H9 (cell line): ENCODE data around the gene GNPTAB. TPM values are rescaled to one million over a fixed set of nuclear protein-coding genes. Genes with fewer than 3 reads are reported as not detected.
A peak's percentile ranks its signal among the peaks of the same experiment; 100 is the strongest.

ENCODE experiments used
- DNase-seq: peaks from one replicate; pipeline ENCODE4 v3.0.0-alpha.2; 2017
- H2AFZ ChIP-seq: one replicate; pipeline ENCODE4 v1.6.1; 2013; ENCODE audit warnings: mild to moderate bottlenecking, low read length, control low read depth, moderate library complexity
- H2AK5ac ChIP-seq: 2 replicates; pipeline ENCODE4 v1.6.1; 2013; ENCODE audit warnings: low read length, control low read depth, mixed read lengths; ENCODE audit not compliant: insufficient read length
- H2BK120ac ChIP-seq: one replicate; pipeline ENCODE4 v1.6.1; 2013; ENCODE audit warnings: low read depth, mild to moderate bottlenecking, low read length, control low read depth, inconsistent platforms; ENCODE audit not compliant: poor library complexity, severe bottlenecking
- H2BK12ac ChIP-seq: 2 replicates; pipeline ENCODE4 v1.6.1; 2013; ENCODE audit warnings: low read length, control low read depth, mixed read lengths, low read depth; ENCODE audit not compliant: insufficient read length
- H2BK15ac ChIP-seq: 2 replicates; pipeline ENCODE4 v1.6.1; 2013; ENCODE audit warnings: low read depth, low read length, control low read depth
- H2BK20ac ChIP-seq: one replicate; pipeline ENCODE4 v1.6.1; 2013; ENCODE audit warnings: low read depth, mild to moderate bottlenecking, low read length, control low read depth, inconsistent platforms; ENCODE audit not compliant: poor library complexity, severe bottlenecking
- H2BK5ac ChIP-seq: 2 replicates; pipeline ENCODE4 v1.6.1; 2013; ENCODE audit warnings: low read length, control low read depth, mixed read lengths; ENCODE audit not compliant: insufficient read length
- H3K14ac ChIP-seq: 2 replicates; pipeline ENCODE4 v1.6.1; 2013; ENCODE audit warnings: low read length, control low read depth; ENCODE audit not compliant: insufficient read depth
- H3K18ac ChIP-seq: 2 replicates; pipeline ENCODE4 v1.6.1; 2013; ENCODE audit warnings: low read depth, mild to moderate bottlenecking, mixed read lengths, low read length, control low read depth; ENCODE audit not compliant: insufficient read length
- H3K23ac ChIP-seq: 2 replicates; pipeline ENCODE4 v1.6.1; 2013; ENCODE audit warnings: low read length, control low read depth, mixed read lengths, low read depth; ENCODE audit not compliant: insufficient read length
- H3K23me2 ChIP-seq: 2 replicates; pipeline ENCODE4 v1.6.1; 2013; ENCODE audit warnings: low read depth, mild to moderate bottlenecking, mixed read lengths, low read length, control low read depth; ENCODE audit not compliant: insufficient read length, poor library complexity, severe bottlenecking
- H3K27ac ChIP-seq: 2 replicates; pipeline ENCODE4 v1.5.1; 2013; ENCODE audit warnings: low read length, control low read depth, mixed read lengths, low read depth; ENCODE audit not compliant: insufficient read length
- H3K27me3 ChIP-seq: 2 replicates; pipeline ENCODE4 v1.6.1; 2013; ENCODE audit warnings: low read length, control low read depth, inconsistent platforms; ENCODE audit not compliant: insufficient read depth
- H3K4ac ChIP-seq: 2 replicates; pipeline ENCODE4 v1.6.1; 2013; ENCODE audit warnings: low read depth, mild to moderate bottlenecking, control low read depth, inconsistent platforms, low read length, moderate library complexity
- H3K4me1 ChIP-seq: 2 replicates; pipeline ENCODE4 v1.6.1; 2013; ENCODE audit warnings: low read length, control low read depth, inconsistent platforms; ENCODE audit not compliant: insufficient read depth
- H3K4me2 ChIP-seq: 2 replicates; pipeline ENCODE4 v1.6.1; 2013; ENCODE audit warnings: low read length, control low read depth, mixed read lengths; ENCODE audit not compliant: insufficient read length, insufficient read depth
- H3K56ac ChIP-seq: 2 replicates; pipeline ENCODE4 v1.6.1; 2013; ENCODE audit warnings: low read depth, mild to moderate bottlenecking, mixed read lengths, low read length, control low read depth; ENCODE audit not compliant: insufficient read length
- H3K79me1 ChIP-seq: 2 replicates; pipeline ENCODE4 v1.6.1; 2013; ENCODE audit warnings: low read depth, mild to moderate bottlenecking, moderate library complexity, low read length, control low read depth, inconsistent platforms; ENCODE audit not compliant: insufficient read depth, poor library complexity, severe bottlenecking
- H3K79me2 ChIP-seq: 2 replicates; pipeline ENCODE4 v1.6.1; 2013; ENCODE audit warnings: low read length, control low read depth, inconsistent platforms; ENCODE audit not compliant: insufficient read depth
- H3K9ac ChIP-seq: 2 replicates; pipeline ENCODE4 v1.6.1; 2013; ENCODE audit warnings: low read length, control low read depth, mixed read lengths; ENCODE audit not compliant: insufficient read length; ENCODE audit errors: extremely low read depth
- H3K9me3 ChIP-seq: one replicate; pipeline ENCODE4 v1.6.1; 2013; ENCODE audit warnings: low read depth, low read length, inconsistent platforms; ENCODE audit not compliant: control insufficient read depth
- H3T11ph ChIP-seq: one replicate; pipeline ENCODE4 v1.6.1; 2013; ENCODE audit warnings: mild to moderate bottlenecking, low read length, control low read depth, inconsistent platforms
- H4K20me1 ChIP-seq: one replicate; pipeline ENCODE4 v1.6.1; 2013; ENCODE audit not compliant: control insufficient read depth, insufficient read length, insufficient read depth
- H4K5ac ChIP-seq: 2 replicates; pipeline ENCODE4 v1.6.1; 2013; ENCODE audit warnings: low read depth, mild to moderate bottlenecking, mixed read lengths, low read length, control low read depth; ENCODE audit not compliant: insufficient read length
- H4K8ac ChIP-seq: replicated peaks from 2 replicates; pipeline ENCODE4 v1.6.1; 2013; ENCODE audit warnings: low read length, control low read depth, mixed read lengths, low read depth; ENCODE audit not compliant: insufficient read length
- H4K91ac ChIP-seq: 2 replicates; pipeline ENCODE4 v1.6.1; 2013; ENCODE audit warnings: low read depth, mild to moderate bottlenecking, moderate library complexity, mixed read lengths, low read length, control low read depth; ENCODE audit not compliant: insufficient read length
- H3K27ac Mint-ChIP-seq, 3 experiments: 2 replicates in 2 of 3; 3 replicates in 1 of 3; pipeline ENCODE4 v1.8.0; 2020 to 2021; ENCODE audit warnings: mixed read lengths in 3 of 3, mild to moderate bottlenecking in 1 of 3, moderate library complexity in 1 of 3
- H3K27me3 Mint-ChIP-seq: 2 replicates; pipeline ENCODE4 v1.8.0; 2021; ENCODE audit warnings: low read depth, mild to moderate bottlenecking, moderate library complexity, mixed read lengths
- H3K36me3 Mint-ChIP-seq, 3 experiments: 2 replicates in 2 of 3; 3 replicates in 1 of 3; pipeline ENCODE4 v1.8.0; 2020 to 2021; ENCODE audit warnings: low read depth in 3 of 3, mixed read lengths in 3 of 3; ENCODE audit not compliant: insufficient read depth in 1 of 3
- H3K4me1 Mint-ChIP-seq, 2 experiments: 2 replicates each; pipeline ENCODE4 v1.8.0; 2020; ENCODE audit warnings: mixed read lengths in 2 of 2
- H3K4me3 Mint-ChIP-seq, 2 experiments: 2 replicates in 1 of 2; 3 replicates in 1 of 2; pipeline ENCODE4 v1.8.0; 2020 to 2021; ENCODE audit warnings: mild to moderate bottlenecking in 2 of 2, mixed read lengths in 2 of 2, moderate library complexity in 1 of 2
- H3K9me3 Mint-ChIP-seq, 2 experiments: 2 replicates in 1 of 2; 3 replicates in 1 of 2; pipeline ENCODE4 v1.8.0; 2020; ENCODE audit warnings: mild to moderate bottlenecking in 2 of 2, mixed read lengths in 2 of 2, moderate library complexity in 1 of 2
- WGBS: extraction: QIAGEN DNeasy Blood & Tissue Kit; methylation state at CpG from one replicate; pipeline ENCODE4 v1.1.7; 2013; ENCODE audit warnings: missing lambda C conversion rate, low lambda C conversion rate, mixed read lengths; ENCODE audit not compliant: insufficient read length; ENCODE audit errors: extremely low coverage; 5-methylcytosine and 5-hydroxymethylcytosine counted together
- total RNA-seq: library from RNA; stranded (reverse); gene quantifications from 2 replicates; pipeline ENCODE4 v1.2.1, GENCODE V29; 2021
- TF ChIP-seq, protein P1 (sequence below): fragments of 200-600 bp; sonication (generic); conservative IDR thresholded peaks from 3 replicates; pipeline ENCODE4 v1.8.0; 2021; ENCODE audit warnings: antibody characterized with exemption, mild to moderate bottlenecking

The GNPTAB gene
- total RNA-seq, 1 experiment from 2014 or later, result 44.3 TPM

DNA sequence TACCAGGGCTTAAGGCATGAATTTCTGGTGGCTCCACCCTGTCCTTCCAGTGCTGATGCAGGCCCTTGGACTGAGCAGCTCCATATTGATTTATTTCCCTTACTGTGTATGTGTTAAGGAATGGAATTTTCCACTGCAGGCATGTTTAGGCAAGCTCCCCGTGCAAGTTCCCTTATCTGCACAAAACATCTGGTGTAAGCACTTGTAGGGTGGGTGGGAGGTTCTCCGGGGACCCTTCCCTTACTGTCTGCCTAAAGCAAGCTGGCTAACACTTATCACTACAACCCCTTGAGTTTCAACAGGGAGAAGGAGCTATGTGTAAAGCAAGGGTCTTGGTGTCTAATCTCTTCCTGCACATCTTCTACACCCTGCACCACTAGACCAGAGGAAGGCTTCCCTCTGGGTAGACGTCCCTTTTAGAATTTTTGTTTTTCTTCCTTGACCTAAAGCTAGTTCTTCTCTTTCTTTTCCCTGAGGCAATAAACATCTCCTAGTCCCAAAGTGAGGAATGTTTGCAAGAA lies 24.7 kb upstream of the GNPTAB start:
- H3K9ac ChIP-seq, result no peak overlapping the region
- no peaks in the 10 kb centered on the region for H3K23me2 ChIP-seq
- TF ChIP-seq, protein P1, sequence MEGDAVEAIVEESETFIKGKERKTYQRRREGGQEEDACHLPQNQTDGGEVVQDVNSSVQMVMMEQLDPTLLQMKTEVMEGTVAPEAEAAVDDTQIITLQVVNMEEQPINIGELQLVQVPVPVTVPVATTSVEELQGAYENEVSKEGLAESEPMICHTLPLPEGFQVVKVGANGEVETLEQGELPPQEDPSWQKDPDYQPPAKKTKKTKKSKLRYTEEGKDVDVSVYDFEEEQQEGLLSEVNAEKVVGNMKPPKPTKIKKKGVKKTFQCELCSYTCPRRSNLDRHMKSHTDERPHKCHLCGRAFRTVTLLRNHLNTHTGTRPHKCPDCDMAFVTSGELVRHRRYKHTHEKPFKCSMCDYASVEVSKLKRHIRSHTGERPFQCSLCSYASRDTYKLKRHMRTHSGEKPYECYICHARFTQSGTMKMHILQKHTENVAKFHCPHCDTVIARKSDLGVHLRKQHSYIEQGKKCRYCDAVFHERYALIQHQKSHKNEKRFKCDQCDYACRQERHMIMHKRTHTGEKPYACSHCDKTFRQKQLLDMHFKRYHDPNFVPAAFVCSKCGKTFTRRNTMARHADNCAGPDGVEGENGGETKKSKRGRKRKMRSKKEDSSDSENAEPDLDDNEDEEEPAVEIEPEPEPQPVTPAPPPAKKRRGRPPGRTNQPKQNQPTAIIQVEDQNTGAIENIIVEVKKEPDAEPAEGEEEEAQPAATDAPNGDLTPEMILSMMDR, result no peak
- no peaks in the 10 kb centered on the region for H4K20me1 ChIP-seq
- H2BK5ac ChIP-seq, result no peak overlapping the region
- no peak overlapping the region for H3K14ac ChIP-seq
- H2BK12ac ChIP-seq, result no peak overlapping the region
- no peaks in the 10 kb centered on the region for H3K27me3 ChIP-seq
- H4K91ac ChIP-seq, result no peak overlapping the region
- no peak overlapping the region for H2BK20ac ChIP-seq
- H3K27me3 Mint-ChIP-seq, result no peaks in the 10 kb centered on the region
- H3K4me1 ChIP-seq, result no peaks in the 10 kb centered on the region
- no peak overlapping the region for H3K23ac ChIP-seq
- no peak overlapping the region for H3K56ac ChIP-seq
- no peak overlapping the region for H4K8ac ChIP-seq
- no peak overlapping the region for H3K27ac Mint-ChIP-seq
- WGBS, result no CpG with 5 or more reads among the region's 3 CpGs
- H3K4me1 Mint-ChIP-seq, result peaks cover 0 to 2% of the 10 kb centered on the region in 2 experiments; a peak in 1 of 4 replicates
- H2AK5ac ChIP-seq, result no peak overlapping the region
- no peak overlapping the region for H3T11ph ChIP-seq
- peak overlapping the region; percentile 16 for H2AFZ ChIP-seq
- DNase-seq, result no peak
- H3K27ac ChIP-seq, result no peak overlapping the region
- no peaks in the 10 kb centered on the region for H3K36me3 Mint-ChIP-seq
- no peaks in the 10 kb centered on the region for H3K79me2 ChIP-seq
- H3K79me1 ChIP-seq, result no peaks in the 10 kb centered on the region
- H2BK120ac ChIP-seq, result no peak overlapping the region
- no peaks in the 10 kb centered on the region for H3K9me3 ChIP-seq
- H2BK15ac ChIP-seq, result no peak overlapping the region
- H3K18ac ChIP-seq, result no peak overlapping the region
- H3K9me3 Mint-ChIP-seq, result no peaks in the 10 kb centered on the region
- no peak overlapping the region for H3K4me2 ChIP-seq
- no peak overlapping the region for H3K4me3 Mint-ChIP-seq
- no peak overlapping the region for H4K5ac ChIP-seq
- no peak overlapping the region for H3K4ac ChIP-seq
